NCI-H1436 treated with DMSO at 0.1 percent for 48 hours (cell line): ENCODE data around the gene ABCC9.
"Not testable (repeated sequence)": the region's sequence is repeated elsewhere in the genome, so short reads cannot be mapped to it uniquely, and the experiment has no call there.

ENCODE experiments used
- DNase-seq: peaks from one replicate; lab custom pipeline; 2025; lab: John Stamatoyannopoulos, UW

Gene ABCC9

GRCh38 chr12:21933656-21934055 lies 7.6 kb downstream of the ABCC9 start:
- no peak for DNase-seq

DNA sequence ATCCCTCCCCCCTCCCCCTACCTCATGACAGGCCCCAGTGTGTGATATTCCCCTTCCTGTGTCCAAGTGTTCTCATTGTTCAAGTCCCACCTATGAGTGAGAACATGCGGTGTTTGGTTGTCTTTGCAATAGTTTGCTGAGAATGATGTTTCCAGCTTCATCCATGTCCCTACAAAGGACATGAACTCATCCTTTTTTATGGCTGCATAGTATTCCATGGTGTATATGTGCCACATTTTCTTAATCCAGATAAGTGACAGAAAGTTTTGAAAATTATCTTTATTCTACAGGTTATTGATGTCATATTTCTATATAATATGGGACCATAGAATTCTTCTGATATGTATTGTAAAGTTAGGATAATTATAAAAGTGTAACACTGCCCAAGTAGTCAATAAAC lies 11.3 kb downstream of the ABCC9 start:
- DNase-seq = not testable (repeated sequence)

DNA sequence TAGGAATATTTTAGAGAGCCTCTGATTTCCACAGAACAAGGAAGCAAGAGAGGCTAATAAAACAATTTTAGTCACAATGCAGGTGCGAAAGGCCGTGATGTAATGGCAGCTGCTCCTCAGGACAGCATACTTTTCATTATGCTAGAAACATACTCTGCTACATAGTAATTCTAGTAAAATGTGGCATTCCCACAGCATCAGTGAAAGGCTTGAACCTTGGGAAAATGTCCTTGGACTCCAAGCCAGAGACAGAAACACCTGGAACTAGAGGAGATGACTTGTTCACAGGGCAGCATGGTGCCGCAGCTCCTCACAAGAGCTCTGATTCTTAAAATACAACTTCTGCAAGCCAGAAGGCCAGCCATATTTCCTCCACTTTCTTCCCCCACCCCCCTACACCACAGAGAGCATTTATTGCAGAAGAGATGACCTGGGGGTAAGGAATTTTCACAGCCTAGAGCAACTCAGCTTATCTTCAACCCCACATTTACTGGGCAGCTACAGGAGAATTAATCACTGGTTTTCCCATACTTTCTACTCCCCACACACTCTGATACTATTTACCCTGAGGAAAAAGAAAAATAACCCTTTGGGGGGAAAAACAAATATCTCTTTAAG lies 15.8 kb downstream of the ABCC9 start:
- no peak for DNase-seq

DNA sequence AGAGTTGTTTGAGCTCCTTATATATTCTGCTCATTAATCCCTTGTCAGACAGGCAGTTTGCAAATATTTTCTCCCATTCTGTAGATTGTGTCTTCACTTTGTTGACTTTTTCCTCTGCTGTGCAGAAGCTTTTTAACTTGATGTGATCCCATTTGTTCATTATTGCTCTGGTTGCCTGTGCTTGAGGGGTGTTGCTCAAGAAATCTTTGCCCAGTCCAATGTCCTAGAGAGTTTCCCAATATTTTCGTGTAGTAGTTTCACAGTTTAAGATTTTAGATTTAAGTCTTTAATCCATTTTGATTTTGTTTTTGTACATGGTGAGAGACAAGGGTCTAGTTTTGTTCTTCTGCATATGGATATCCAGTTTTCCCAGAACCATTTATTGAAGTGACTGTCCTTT lies 19.8 kb downstream of the ABCC9 start:
- no peak for DNase-seq

- DNase-seq = no peak
These were observed 22.8 kb downstream of the ABCC9 start for GRCh38 chr12:21918456-21918855.

DNA sequence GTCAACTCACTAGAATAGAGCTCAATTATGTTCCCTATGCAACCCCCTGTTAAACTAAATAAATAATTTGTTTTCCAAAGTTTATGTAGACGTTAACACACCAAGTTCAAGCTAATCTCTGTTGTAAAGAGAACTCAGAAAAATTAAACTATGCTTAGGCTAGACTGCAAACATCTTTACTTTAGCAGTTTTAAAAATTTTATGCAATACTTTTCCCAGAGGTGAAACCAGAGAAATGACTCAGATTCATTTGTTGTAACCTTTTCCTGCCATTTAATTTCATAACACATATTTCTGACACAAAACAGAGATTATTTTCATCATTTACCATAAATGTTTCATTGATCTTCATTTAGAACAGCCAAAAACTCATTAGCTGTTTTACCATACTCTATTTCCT lies 27.4 kb downstream of the ABCC9 start:
- no peak for DNase-seq

- no peak for DNase-seq
These were observed 28.9 kb downstream of the ABCC9 start for GRCh38 chr12:21912318-21912717.

- no peak for DNase-seq
These were observed 29.4 kb downstream of the ABCC9 start for GRCh38 chr12:21911832-21912231.

DNA sequence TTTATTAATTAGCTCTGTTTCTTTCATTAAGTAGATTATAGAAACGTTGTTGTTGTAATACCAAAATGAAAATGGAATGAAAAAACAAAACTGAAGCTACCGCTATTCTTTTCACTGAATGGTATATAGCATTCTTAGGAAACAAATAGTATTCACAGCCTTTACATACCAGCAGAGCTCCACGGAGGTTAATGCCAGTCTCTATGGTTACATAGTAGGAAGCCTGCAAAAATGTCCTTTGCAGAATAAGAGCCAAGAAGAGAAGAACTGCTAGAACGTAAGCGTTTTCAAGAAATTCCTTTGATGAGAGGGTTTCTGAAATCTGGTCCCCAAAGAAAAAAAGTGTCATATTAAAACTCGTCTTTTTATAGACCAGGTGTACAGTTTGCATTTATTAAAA lies 30.6 kb downstream of the ABCC9 start:
- no peak for DNase-seq

- no peak for DNase-seq
These were observed 33.0 kb downstream of the ABCC9 start for GRCh38 chr12:21907948-21908837.

DNA sequence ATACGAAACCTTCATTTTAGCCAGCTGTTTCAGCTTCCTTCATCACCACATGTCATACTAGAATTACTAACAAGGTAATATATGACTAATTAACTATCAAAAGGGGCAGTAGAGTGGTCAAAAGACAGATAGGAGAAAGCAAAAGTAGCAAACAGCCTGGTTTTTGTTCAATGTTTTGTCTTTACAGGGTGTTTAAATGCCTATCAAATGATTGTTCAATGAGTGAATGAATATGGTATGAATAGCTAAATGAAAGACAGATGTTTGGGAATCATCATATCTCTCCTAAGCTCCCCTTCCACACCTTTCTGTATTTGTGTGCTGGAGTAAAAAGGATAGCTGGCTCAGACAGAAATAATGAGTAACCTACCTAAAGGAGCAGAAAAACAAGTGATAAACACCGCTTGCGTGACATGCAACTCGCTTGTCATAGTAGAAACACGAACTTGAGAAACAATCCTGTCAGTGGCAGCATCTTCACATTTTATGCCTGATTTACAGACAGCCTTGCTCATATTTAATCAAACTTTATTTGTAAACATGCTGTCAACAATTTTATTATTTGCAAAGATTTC lies 34.2 kb downstream of the ABCC9 start:
- no peak for DNase-seq

DNA sequence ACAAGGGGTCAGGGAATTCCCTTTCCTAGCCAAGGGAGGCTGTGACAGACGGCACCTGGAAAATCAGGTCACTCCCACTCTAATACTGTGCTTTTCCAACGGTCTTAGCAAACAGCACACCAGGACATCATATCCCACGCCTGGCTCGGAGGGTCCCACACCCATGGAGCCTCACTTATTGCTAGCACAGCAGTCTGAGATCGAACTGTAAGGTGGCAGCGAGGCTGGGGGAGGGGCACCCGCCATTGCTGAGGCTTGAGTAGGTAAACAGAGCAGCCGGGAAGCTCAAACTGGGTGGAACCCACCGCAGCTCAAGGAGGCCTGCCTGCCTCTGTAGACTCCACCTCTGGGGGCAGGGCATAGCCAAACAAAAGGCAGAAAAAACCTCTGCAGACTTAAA lies 41.7 kb downstream of the ABCC9 start:
- DNase-seq = not testable (repeated sequence)

- no peak for DNase-seq
These were observed 45.6 kb downstream of the ABCC9 start for GRCh38 chr12:21895651-21896050.

DNA sequence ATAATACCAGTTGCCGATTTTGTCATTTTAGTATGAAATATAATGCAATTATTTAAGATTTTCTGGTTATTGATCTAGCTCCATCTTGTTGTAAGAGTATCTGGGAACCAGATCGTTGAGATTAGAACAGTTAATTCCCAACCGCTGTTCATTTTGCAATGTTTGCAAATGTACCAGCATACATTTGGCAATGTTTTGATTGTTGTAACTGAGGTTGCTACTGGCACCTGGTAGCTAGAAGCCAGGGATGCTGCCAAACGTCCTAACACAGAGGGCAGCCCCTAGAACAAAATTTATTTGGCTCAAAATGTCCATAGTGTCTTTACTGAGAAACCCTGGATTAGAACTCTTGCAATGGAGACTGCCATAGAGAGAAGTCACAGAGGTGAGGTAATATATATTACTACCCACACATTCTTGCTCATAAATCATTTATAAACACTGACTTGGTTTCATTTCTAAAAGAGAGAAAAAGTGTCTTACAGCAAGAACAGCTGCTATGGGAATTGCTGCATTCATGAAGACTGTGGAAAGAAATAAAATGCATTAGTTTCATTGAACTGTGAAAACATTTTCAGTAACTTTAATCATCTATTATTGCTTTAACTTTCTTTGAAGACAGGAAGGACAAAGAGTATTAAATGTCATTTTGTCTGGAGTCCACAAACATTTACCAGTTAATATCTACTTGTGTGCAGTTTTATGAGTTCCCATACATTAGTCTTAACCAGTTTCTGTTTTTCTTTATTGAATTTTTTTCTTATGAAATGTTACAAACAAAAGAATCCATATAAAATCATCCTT lies 46.2 kb downstream of the ABCC9 start:
- no peak for DNase-seq

DNA sequence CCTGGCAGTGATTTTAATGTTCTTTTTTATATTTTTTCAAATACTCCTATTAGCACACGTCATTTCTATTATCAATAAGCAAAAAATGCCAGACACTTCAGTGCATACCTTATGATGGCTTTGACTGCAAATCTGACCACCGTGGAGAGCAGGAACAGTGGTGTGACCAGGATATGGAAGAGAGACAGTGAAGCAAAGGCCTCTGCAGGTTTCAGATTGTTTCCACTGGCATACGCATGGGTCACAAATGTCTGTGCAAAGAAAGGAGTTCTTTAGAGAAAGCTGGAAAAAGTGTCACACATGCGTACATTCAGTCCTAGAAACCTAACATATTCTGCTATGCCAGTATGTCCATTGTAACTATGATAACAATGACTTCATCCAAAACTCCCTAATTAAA lies 47.3 kb downstream of the ABCC9 start:
- no peak for DNase-seq

DNA sequence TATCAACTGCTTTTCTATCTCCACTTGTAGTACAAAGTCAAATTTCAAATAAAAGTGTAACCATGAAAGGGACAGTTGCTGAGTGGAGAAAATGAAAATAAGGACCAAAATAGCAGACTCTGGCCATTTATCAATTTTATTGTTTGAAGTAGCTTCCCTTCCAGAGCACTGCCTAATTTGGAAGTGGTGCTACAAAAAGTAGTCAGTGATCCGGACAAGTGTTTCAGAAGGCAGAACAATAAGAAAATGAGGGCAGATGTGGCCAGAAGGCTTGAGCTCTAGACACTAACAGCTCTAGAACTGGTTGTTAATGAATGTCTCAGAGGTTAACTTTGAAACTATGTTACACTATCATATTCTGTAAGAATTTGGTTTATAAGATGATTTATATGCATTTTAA lies 48.9 kb downstream of the ABCC9 start:
- DNase-seq = no peak

- no peak for DNase-seq
These were observed 49.4 kb downstream of the ABCC9 start for GRCh38 chr12:21891751-21892217.

DNA sequence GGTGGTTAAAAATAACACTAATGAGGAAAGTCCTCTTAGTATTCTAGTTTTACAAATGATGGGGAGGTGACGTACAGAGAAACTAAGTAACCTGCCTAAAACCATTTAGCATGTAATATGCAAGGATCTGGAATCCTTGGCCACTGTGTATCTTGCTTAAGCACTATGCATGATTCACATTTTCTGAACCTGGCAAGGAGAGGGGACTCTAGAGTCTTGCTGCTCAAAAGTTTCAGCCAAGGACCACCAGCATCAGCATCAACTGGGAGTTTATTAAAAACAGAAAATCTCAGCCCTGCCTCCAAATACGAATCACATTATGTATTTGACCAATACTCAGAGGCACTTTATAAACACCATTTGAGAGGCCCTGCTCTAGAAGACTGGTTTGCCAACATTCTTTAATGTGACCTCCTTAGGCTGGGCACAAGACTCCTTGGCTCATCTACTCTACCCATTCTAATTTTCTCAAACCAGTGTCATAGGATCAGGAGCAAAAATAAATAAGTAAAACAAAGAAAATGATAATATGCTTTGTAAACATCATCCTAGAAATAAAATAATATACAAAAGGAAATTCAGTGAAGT lies 52.9 kb downstream of the ABCC9 start:
- DNase-seq = no peak

DNA sequence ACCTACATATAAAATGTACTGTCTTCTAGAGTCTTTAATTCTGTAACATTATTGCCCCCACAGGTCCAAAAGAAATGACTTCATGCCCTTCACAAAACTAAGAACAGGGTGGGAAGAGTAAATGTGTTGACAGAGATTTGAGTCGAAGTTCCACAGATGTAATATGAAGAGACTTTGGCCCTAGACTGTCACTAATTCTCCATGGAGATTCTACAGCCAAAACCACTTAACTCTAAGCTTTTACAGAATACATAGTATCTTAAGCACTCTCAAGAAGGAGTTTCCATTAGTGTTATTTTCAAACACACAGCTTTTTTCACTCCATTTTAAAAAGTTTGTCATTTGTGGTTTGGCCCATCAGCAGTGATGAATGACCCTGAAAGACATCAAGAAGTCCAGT lies 56.3 kb downstream of the ABCC9 start:
- DNase-seq = no peak

GRCh38 chr12:21882635-21883034 lies 58.6 kb downstream of the ABCC9 start:
- no peak for DNase-seq

DNA sequence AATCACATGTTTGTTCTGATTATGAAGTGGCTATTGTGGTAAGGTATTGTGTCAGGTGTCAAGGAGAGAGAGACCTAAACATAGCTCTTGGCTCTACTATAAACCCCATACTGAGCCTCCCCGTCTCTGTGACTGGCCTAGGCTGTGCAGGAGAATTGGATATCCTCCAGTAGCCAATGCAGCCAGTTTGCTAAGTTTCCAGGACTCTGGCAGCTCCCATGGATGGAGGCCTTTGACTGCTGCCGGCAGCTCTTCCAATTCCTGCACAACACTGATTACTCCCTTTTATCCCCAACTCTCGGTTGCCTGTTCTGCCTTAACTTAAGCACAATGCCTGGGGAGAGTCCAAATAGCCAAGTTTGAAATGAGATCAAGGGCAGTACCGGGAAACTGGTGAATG lies 59.3 kb downstream of the ABCC9 start:
- DNase-seq = no peak

DNA sequence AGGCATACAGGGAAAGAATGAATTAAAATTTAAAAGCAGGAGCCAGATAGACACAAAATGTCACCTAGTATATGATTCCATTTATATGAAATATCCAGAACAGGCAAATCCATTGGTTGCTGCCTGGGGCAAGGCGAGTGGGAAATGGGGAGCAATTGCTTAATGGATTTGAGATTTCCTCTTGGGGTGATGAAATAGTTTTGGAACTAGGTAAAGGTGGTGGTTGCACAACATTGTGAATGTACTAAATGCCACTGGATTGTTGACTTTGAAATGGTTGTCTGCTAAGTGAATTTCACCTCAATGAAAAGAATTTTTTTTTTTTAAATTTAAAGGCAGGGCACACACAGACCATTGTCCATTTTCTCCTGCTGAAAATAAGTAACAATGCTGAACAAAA lies 61.9 kb downstream of the ABCC9 start:
- no peak for DNase-seq
